Thoracic aorta (tissue), 2 donors: ENCODE results near the gene STAB2. TPM values are rescaled to one million over a fixed set of nuclear protein-coding genes. Genes with fewer than 3 reads are reported as not detected.

Source experiments
- ATAC-seq: fragments of 150-250 bp; one replicate; pipeline ENCODE4 v1.8.0; 2017; ENCODE audit warnings: low read depth; ENCODE audit not compliant: insufficient number of reproducible peaks, low FRiP score
- DNase-seq: peaks from one replicate; pipeline ENCODE4 v3.0.0-alpha.2; 2020; ENCODE audit warnings: low spot score
- H3K27ac ChIP-seq, 2 donors: fragments of 200-600 bp; sonication (generic); 1 replicate in 1 of 2; 2 replicates in 1 of 2; pipeline ENCODE4 v1.5.1; 2016; ENCODE audit warnings: mild to moderate bottlenecking in 2 of 2, moderate library complexity in 2 of 2
- H3K27me3 ChIP-seq: fragments of 200-600 bp; sonication (generic); replicated peaks from 2 replicates; pipeline ENCODE4 v1.6.0; 2016; ENCODE audit warnings: mild to moderate bottlenecking; ENCODE audit not compliant: insufficient read depth
- H3K36me3 ChIP-seq: fragments of 200-600 bp; sonication (generic); one replicate; pipeline ENCODE4 v1.5.1; 2016
- H3K4me1 ChIP-seq, 2 donors: fragments of 200-600 bp; sonication (generic); 1 replicate in 1 of 2; 2 replicates in 1 of 2; pipeline versions ENCODE4 v1.5.1 to v1.6.0; 2016; ENCODE audit warnings: low read depth in 2 of 2, mild to moderate bottlenecking in 1 of 2; ENCODE audit not compliant: control insufficient read depth in 1 of 2
- H3K4me3 ChIP-seq: fragments of 200-600 bp; sonication (generic); 2 replicates; pipeline ENCODE4 v1.5.1; 2016; ENCODE audit warnings: mild to moderate bottlenecking
- H3K9me3 ChIP-seq: fragments of 200-600 bp; sonication (generic); 2 replicates; pipeline ENCODE4 v1.5.1; 2016
- CTCF ChIP-seq: fragments of 200-600 bp; sonication (generic); IDR thresholded peaks from one replicate; pipeline ENCODE4 v1.5.1; 2019; ENCODE audit warnings: antibody characterized with exemption
- total RNA-seq, 2 donors: library from RNA; depleted of rRNA; stranded (reverse); fragments of >200 nt; gene quantifications; one replicate each; pipeline versions ENCODE4 v1.1.0 to v1.2.3, GENCODE V29; 2016

Gene STAB2
- total RNA-seq, 2 donors from 2014 or later: not detected

GRCh38 chr12:103596981-103597380 is 9.9 kb downstream of the STAB2 start:
- H3K27ac ChIP-seq: no peak overlapping the region
- TF ChIP-seq CTCF: no peak
- no peak for ATAC-seq
- no peaks in the 10 kb centered on the region for H3K36me3 ChIP-seq
- H3K27me3 ChIP-seq: no peaks in the 10 kb centered on the region
- no peak for DNase-seq
- H3K4me3 ChIP-seq: no peak overlapping the region
- H3K9me3 ChIP-seq: no peaks in the 10 kb centered on the region
- no peaks in the 10 kb centered on the region for H3K4me1 ChIP-seq

- H3K27ac ChIP-seq: no peak overlapping the region
- no peak overlapping the region for H3K4me3 ChIP-seq
- no peaks in the 10 kb centered on the region for H3K36me3 ChIP-seq
- H3K27me3 ChIP-seq: no peaks in the 10 kb centered on the region
- no peak for ATAC-seq
- DNase-seq: no peak
- TF ChIP-seq CTCF: no peak
- no peaks in the 10 kb centered on the region for H3K9me3 ChIP-seq
- H3K4me1 ChIP-seq: no peaks in the 10 kb centered on the region
These were observed 12.2 kb downstream of the STAB2 start for GRCh38 chr12:103599274-103599673.

GRCh38 chr12:103600967-103601728 is 14.1 kb downstream of the STAB2 start:
- Histone ChIP-seq H3K4me1 (no peaks in the 10 kb centered on the region), H3K4me3 (no peak overlapping the region), H3K9me3 (peaks cover 6% of the 10 kb centered on the region), H3K27ac (no peak overlapping the region), H3K36me3 (no peaks in the 10 kb centered on the region), H3K27me3 (no peaks in the 10 kb centered on the region)
- no peak for TF ChIP-seq CTCF
- no peak for ATAC-seq
- no peak for DNase-seq

GRCh38 chr12:103620395-103620794 is 33.3 kb downstream of the STAB2 start:
- Histone ChIP-seq H3K27me3 (no peaks in the 10 kb centered on the region), H3K9me3 (no peaks in the 10 kb centered on the region), H3K36me3 (no peaks in the 10 kb centered on the region), H3K4me1 (no peaks in the 10 kb centered on the region), H3K27ac (no peak overlapping the region), H3K4me3 (no peak overlapping the region)
- ATAC-seq (no peak), DNase-seq (no peak)
- no peak for TF ChIP-seq CTCF

- Histone ChIP-seq H3K27me3 (no peaks in the 10 kb centered on the region), H3K4me1 (peaks cover 0 to 11% of the 10 kb centered on the region in 2 donors), H3K36me3 (no peaks in the 10 kb centered on the region), H3K4me3 (no peak overlapping the region), H3K27ac (no peak overlapping the region), H3K9me3 (no peaks in the 10 kb centered on the region)
- no peak for DNase-seq
- ATAC-seq: no peak
- no peak for TF ChIP-seq CTCF
These were observed 36.6 kb downstream of the STAB2 start for GRCh38 chr12:103623716-103624115.
